RWPE2 (cell line): Measurements from ENCODE around the gene REN.

Experiments
- ATAC-seq: fragments of 200-7000 bp; cut with Tn5 transposase; 3 replicates; pipeline ENCODE4 v1.9.1; 2021; ENCODE audit warnings: low read depth
- DNase-seq: peaks from one replicate; pipeline ENCODE4 v3.0.0-alpha.2; 2020; ENCODE audit warnings: low spot score
- H3K27ac ChIP-seq: fragments of 450-650 bp; 2 replicates; pipeline ENCODE4 v1.5.1; 2017; ENCODE audit warnings: mild to moderate bottlenecking; ENCODE audit not compliant: poor library complexity, severe bottlenecking
- H3K27me3 ChIP-seq: fragments of 250-450 bp; sonication (Bioruptor Pico); 2 replicates; pipeline ENCODE4 v1.5.1; 2021; ENCODE audit warnings: mild to moderate bottlenecking, moderate library complexity; ENCODE audit not compliant: insufficient read depth, poor library complexity, severe bottlenecking
- H3K36me3 ChIP-seq: fragments of 250-450 bp; sonication (Bioruptor Pico); 2 replicates; pipeline ENCODE4 v1.5.1; 2020; ENCODE audit warnings: low read depth, mild to moderate bottlenecking, moderate library complexity
- H3K4me1 ChIP-seq: fragments of 250-450 bp; sonication (Bioruptor Pico); 2 replicates; pipeline ENCODE4 v1.5.1; 2021; ENCODE audit warnings: mild to moderate bottlenecking, moderate library complexity; ENCODE audit not compliant: insufficient read depth, poor library complexity, severe bottlenecking
- H3K4me3 ChIP-seq: fragments of 250-450 bp; sonication (Bioruptor Pico); 2 replicates; pipeline ENCODE4 v1.5.1; 2021; ENCODE audit warnings: mild to moderate bottlenecking, moderate library complexity; ENCODE audit not compliant: severe bottlenecking
- H3K9me3 ChIP-seq: fragments of 250-450 bp; sonication (Bioruptor Pico); 2 replicates; pipeline ENCODE4 v1.5.1; 2021; ENCODE audit warnings: mild to moderate bottlenecking, moderate library complexity; ENCODE audit not compliant: severe bottlenecking
- CTCF ChIP-seq: fragments of 450-650 bp; IDR thresholded peaks from one replicate; pipeline ENCODE4 v1.5.1; 2017; ENCODE audit warnings: mild to moderate bottlenecking, moderate library complexity; ENCODE audit not compliant: poor library complexity, severe bottlenecking

Gene REN

GRCh38 chr1:204143276-204144041, 22.7 kb downstream of the REN start:
- Histone ChIP-seq H3K9me3 (no peaks in the 10 kb centered on the region), H3K4me3 (no peak overlapping the region), H3K36me3 (peaks cover 16% of the 10 kb centered on the region), H3K4me1 (no peaks in the 10 kb centered on the region), H3K27ac (no peak overlapping the region), H3K27me3 (no peaks in the 10 kb centered on the region)
- no peak for TF ChIP-seq CTCF
- ATAC-seq: no peak
- DNase-seq: no peak

DNA sequence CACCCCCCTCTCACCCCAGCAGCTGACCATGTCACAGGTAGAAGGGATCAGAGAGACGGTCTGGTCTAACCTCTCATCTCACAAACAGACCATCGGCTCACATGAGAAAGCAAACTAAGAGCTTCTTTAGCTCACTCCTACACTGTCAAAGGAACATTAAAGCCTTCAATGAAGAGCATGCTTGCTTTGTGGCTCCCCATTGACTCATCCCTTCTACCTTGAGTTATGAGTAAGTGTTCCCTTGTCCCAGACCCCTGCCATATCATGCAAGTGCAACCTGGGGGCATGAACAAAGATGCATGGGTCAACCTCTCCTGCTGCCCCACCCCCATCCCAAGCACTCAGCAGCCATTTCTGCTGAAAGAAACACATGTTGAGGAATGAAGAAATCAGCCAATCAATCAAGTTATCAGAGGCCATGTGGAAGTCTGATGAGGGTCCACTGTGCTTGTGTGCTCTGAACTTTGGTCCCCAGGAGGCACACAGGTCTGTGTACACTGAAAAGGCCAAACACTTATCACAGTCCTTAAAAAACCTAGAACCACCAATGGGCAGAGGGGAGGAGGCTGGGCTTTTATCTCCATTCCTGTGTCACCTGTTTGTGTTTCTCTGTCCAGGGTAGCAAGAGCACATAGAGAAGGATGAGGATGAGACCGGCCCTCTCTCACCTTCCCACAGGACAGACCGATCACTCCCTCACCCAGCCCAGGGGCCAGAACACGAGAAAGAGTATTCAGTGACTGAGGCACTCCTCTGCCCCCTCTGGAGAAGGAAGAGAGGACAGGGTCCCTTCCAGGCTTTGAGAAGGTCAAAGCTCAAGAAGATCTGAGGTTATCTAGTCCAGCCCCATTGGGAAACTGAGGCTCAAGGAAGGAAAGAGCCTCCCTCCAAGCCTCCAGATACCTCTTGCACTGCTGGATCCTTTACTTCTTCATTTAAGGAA, 23.8 kb downstream of the REN start:
- Histone ChIP-seq H3K27ac (no peak overlapping the region), H3K9me3 (no peaks in the 10 kb centered on the region), H3K27me3 (no peaks in the 10 kb centered on the region), H3K4me3 (no peak overlapping the region), H3K36me3 (peaks cover 16% of the 10 kb centered on the region), H3K4me1 (no peaks in the 10 kb centered on the region)
- DNase-seq (no peak), ATAC-seq (no peak)
- TF ChIP-seq CTCF: no peak

DNA sequence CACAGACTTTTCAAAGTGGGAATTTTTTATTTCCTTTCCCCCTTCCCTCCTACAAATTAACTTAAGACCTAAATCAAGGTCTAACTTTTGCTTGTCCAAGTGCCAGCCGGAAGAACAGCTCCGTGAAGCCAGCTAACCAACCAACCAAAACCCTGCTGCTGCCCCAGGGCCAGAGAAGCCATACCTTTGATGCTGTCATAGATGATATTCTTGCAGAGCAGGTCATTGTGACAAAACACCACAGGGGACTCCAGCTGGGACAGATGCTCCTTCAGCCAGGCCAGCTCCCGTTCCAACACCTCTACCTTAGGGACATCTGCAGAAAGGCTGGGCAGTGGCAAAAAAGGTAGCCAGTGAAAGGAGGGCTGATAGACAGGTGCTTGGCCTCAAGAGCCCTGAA, 25.0 kb downstream of the REN start:
- DNase-seq: no peak
- no peaks in the 10 kb centered on the region for H3K4me1 ChIP-seq
- no peak overlapping the region for H3K27ac ChIP-seq
- no peak overlapping the region for H3K4me3 ChIP-seq
- no peaks in the 10 kb centered on the region for H3K27me3 ChIP-seq
- no peak for TF ChIP-seq CTCF
- H3K36me3 ChIP-seq: peaks cover 16% of the 10 kb centered on the region
- no peaks in the 10 kb centered on the region for H3K9me3 ChIP-seq
- no peak for ATAC-seq

DNA sequence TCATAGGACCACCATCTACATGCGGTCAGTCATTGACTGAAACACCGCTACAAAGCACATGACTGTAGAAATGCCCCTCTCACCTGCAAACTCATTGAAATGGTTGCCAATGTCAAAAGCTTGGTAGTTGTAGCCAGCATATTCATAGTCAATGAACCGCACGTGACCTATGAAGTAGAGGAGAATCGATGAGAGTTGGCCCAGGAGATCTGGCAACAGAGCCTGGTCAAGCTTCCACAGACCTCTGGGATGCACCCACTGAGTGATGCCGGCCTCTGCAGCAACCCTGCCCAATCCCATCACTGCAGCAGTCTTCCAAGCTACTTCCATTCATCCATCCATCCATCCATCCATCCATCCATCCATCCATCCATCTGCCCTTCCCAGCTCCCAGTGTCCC, 26.2 kb downstream of the REN start:
- no peak for TF ChIP-seq CTCF
- Histone ChIP-seq H3K27ac (no peak overlapping the region), H3K27me3 (no peaks in the 10 kb centered on the region), H3K9me3 (no peaks in the 10 kb centered on the region), H3K36me3 (peaks cover 16% of the 10 kb centered on the region), H3K4me1 (no peaks in the 10 kb centered on the region), H3K4me3 (no peak overlapping the region)
- DNase-seq (no peak), ATAC-seq (no peak)
